Activated CD4-positive, alpha-beta T cell treated with anti-CD3 and anti-CD28 coated beads, Interleukin-2, Interleukin-6, amounts not matched to agents 100 ng/mL and 50 ng/mL, durations not matched to agents 16 hours and 8 hours (primary cell): ENCODE measurements around the gene GFI1B.
"Not testable (repeated sequence)": the region's sequence is repeated elsewhere in the genome, so short reads cannot be mapped to it uniquely, and the experiment has no call there.

Experiments
- DNase-seq: peaks from one replicate; pipeline ENCODE4 v3.0.0-alpha.2; 2020

GFI1B gene

DNA sequence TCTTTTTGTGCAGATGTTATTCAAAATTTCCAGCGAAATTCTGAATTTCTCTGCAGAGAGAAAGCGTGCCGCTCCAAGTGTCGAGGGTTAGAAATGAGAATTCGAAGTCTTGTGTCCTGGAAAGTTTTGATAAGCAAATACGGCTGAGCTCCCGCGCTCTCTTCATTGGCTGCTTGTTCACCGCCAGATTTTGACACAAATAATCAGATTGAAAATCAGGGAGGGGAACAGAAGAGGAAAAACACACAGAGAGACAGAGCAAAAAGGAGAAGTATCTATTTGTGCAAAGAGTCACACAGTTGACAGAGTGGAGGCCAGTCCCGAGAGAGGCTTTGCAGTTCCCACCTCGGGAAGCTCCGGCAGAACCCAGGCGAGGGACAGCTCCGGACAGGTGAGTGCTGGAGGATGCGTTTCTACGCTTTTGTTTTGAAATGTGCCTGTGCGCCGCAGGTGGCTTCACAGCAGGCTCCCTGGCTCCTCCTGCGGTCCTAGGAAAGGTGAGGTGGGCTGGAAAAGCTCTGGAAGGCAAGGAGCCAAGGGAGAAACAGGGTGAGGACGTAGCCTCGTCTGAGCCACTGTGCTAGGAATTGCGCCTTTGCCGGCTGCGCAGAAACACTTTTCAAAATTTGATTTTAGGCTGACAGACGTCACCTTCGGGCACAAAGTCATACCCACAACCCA lies at the start of gene GFI1B:
Gene GFI1B, plus strand, starts transcription at position 244 of the 681 bp plus-strand sequence. CDS start 7,985 bp downstream, outside the sequence.
- no peak for DNase-seq

DNA sequence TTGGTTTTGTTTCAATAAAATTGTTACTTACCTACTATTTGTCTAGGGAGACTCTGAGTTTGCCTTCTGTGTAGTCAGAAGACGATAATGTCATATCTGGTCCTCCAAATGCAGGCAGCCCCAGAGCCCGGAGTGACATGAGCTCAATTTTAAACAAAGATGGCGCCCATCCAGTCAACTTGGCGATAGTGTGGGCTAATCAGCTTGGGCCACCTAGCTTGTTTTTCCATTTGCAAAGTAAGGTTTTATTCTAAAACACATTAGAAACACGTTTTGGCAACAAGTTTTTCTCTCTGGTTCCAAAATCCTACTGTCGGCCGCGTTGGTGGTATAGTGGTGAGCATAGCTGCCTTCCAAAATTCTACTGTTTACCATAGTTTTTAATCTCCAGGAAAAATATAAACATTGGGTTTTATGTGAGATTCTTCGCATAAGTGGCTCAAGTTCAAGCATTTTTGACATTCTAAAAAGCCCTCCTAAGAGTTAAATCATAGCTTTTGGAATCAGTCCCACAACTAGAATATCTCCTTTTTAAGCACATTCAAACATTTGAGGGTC lies 47.2 kb upstream of the GFI1B start:
- DNase-seq = no peak

DNA sequence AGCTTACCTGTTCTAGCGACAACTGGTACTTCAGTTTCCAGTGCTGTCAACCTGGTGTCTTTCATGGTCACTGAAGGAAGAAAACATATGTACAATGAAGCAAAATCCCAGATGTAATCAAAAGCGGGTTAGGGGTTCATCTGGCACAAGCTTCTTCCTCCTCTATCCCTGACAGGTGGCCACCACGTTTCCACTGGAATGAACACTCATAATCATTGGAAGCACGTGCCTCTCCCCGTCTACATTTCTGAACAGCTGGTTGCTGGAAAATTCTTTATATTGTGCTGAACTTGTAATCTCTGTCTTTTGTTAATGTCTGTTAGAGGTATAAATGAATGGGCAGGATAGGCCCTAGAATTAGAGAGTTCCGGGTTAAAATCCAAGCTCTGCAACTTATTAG lies 43.5 kb upstream of the GFI1B start:
- no peak for DNase-seq

DNA sequence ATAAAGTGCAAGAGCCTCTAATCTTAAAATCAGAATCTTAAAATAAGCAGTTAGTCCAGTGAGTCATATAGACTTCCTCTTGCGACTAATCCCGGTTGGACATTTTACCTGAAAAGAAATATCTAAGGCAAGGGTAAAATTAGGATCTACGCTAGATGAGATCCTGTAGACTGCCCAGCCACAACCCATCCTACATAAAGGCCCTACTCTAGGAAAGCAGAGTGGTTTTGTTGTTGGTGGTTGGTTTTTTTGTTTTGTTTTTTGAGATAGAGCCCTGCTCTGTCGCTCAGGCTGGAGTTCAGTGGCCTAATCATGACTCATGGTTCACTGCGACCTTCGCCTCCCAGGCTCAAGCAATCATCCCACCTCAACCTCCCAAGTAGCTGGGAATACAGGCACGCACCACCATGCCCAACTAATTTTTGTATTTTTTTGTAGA lies 41.0 kb upstream of the GFI1B start:
- DNase-seq = no peak

DNA sequence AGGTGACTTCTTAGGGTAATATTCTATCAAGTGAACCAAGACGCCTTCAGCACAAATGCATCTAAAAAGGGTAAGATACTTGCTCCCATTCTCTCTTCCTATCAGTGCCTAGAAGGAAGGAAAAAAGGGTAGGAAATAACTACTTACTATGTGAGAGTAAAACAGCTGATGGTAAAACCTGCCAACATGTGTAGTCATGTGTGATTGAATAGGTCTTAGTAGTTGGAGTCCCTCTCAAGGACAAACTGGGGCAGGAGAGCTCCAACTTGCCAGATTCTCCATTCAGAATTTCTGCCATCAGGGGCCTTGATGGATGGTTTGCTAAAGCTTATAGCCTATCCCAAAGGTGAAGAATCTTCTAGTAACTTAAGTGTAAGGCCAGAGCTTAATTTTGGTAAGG lies 39.3 kb upstream of the GFI1B start:
- DNase-seq = no peak

DNA sequence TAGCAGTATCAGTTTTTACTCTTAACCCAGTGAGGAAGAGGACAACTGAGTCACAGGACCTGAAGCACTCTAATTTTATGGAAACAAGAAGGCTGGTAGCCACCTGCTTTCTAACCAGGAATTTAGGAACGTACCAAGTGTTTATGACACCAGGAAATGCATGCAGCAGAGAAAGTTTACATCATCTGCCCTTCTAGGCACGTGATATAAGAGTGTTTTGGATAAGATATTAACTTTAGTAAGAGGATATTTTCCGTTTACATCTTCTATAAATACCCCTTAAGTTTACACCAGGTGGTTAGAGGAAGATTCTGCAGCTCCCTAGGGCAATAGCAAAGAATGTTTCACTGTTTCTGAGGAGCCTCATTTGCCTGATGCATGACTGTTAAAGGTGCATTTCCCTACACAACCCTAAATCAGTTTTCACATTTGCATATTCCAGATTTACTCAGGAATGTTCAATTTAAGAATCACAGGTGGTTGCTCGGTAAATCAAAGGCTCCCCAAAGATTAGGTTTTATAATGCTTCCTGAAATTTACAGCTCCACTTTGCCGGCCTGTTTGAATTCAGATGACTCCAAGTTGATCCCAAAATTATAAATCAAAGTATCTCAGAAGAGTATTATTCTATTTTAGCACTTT lies 35.8 kb upstream of the GFI1B start:
- no peak for DNase-seq

DNA sequence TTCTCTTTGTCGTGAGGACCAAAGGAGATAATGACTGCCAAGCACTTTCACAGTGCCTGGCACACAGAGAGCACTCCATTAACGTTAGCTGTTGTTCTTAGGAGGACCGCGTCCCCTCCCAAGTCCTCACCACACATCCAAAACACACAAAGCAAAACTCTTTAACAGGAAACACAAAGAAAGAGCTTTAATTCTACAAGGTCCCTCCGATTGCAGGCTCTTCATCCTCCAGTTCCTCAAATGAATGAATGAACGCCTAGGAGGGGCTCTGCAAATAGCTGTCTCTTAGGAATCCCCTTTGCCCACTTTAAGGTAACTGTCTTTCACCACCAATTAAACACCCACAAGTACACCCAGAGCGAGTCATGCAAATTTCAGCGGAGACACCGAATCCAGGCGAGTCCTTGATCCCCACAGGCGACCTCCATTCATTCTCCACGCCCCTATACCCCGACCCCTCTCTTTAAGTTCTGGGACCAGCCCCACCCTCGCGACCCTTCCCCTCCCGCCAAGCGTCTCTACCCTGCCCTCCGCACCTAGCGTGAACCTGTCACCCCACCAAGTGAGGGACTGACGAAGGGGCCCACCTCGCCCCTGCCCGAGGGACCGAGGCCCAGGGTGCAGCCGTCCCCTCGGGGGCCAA lies 34.7 kb upstream of the GFI1B start:
- no peak for DNase-seq

DNA sequence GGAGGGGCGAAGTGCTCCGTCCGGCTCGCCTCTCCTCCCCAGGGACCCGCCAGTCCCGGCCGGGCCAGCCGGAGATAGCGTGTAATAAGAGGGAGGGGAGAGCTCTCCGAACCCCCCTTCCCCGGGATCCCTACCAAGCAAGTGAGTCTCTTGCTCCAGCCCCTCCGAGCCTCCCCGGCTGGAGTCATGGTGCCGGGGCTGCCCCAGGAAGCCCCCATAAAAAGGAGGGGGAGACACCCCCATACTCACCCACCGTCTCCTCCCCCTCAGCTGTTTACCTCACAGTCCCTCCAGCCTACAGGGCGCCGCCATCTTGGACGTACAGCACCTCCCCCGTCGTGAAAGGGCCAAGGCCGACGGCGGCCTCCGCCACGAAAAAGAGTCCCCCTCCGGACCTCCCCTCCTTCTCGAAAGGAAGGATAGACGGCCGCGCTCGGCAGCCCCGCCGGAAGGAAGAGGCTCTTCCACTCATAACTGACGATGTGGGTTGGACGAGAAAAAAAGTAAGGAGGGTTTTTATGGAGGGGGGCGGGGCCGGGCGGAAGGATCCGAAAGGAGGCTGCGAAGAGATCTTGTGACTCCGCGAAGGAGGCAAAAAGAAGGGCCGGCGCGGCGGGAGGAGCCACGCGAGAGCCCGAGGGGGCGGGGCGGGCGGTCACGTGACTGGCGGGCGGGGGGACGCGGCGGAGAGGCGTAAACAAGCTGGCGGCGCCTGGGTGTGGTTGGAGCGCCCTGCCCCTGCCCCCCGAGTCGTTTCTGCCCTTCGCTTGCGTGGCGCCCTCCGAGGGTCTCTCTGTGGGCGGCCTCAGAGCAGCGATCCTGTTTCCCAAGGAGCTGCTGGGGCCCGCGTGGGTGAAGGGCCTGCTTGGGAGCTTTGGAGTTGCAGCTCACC lies 34.0 kb upstream of the GFI1B start, which contains the start of gene TSC1:
Gene TSC1, minus strand, starts transcription at position 323 of the 892 bp plus-strand sequence. CDS start 15,744 bp downstream, outside the sequence.
- peak; percentile 98 for DNase-seq

DNA sequence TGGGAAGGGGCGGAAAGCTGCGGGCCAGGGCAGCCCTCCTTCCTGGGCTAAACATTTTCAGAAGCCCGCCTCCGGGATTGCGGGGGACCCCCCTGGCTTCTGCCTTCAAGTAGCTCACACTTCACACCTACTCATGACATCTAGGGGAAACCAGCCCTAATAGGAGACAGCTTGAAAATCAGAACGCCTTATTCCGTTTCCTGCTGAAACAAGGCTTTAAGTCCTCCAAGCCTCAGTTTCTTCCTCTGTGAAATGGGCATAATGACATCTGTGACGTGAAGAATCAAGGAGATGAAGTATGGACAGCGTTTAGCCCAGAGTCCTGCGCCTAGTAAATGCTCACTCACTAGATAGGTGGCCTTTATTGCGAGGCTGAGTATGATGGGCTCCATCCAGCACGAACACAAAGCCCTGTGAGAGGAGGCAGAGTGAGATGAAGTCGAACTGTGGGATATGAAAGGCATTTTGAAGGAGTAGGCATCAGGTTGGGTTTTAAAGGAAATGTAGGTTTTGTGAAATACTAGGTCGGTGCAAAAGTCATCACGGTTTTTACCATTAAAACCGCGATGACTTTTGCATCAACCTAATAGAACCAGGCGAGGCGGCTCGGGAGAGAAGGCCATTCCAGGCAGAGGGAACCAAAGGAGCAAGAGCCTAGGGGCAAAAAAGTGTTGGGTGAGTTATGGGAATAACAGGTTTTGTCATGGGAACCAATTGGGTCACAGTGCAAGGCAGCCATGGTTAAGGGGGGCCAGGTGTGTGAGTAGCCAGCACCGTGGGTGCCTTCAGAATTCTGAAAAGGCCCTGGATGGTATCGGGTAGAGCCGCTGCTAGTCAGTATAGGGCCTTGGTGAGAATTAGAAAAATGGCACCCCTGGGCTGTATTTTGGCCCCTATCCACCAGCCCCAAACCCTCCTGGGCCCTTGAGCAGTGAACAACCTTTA lies 33.0 kb upstream of the GFI1B start:
- no peak for DNase-seq

DNA sequence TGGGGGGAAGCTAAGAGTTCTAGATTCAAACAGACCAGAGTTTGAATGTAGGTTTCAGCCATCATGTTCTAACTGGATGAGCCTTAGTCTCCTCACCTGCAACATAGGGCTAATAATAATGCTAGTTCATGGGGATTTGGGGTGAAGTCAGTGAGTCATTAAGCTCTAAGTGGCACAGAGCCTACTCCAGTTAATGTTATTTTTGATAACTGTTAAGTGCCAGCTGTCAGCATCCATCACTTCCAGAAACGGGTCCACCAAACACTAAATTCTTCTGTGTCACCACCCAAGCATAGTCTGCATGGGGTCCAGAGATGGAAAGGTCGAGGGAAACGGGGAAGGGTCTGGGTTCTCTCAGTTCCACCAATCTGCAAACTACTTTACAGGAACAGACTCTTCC lies 32.3 kb upstream of the GFI1B start:
- DNase-seq = no peak

DNA sequence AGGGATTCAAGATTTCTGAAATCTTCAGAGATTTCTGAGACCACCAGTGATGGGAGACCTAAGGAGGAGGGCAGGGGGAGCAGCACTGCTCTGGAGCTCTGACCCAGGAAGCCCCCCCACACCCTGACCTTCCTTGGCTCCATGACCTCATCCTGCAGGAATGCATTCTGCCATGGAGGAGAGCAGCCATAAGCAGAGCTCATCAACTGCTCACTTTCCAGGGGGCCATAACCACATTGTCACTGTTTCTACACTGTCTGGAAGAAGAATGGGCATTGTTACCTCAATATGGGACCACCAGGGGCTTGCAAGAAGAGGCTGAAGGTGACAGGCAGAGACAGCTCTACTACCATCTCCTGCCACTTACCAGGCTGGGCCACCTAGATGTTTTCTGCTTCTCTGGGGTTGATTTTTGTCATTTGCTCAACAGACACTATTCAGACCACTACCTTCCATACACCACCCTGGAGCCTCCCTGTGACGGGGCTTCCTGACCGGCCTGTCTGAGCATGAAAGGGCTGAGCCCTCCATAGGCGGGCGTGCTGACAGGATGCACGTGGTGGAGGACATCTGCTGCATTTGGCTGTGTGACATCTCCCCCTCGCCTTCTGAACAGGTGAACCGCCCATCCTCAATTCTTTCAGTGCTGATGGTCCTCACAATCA lies 31.7 kb upstream of the GFI1B start:
- no peak for DNase-seq

DNA sequence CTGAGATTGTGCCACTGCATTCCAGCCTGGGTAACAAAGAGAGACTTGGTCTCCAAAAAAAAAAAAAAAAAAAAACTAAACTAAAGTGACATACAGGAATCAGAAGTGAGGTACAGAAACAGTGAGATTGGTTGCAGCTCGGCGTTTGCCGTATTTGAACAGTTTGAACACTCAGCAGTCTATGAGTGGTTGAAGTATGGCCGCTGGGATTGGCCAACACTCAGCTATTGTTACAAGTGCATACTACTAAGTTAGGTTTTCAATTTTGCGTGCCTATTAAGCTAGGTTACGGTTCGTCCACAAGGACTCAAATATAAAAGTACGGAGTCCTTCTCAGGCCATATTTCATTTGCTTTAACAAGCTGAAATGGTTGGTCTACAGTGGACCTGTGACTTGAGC lies 30.7 kb upstream of the GFI1B start:
- no peak for DNase-seq

DNA sequence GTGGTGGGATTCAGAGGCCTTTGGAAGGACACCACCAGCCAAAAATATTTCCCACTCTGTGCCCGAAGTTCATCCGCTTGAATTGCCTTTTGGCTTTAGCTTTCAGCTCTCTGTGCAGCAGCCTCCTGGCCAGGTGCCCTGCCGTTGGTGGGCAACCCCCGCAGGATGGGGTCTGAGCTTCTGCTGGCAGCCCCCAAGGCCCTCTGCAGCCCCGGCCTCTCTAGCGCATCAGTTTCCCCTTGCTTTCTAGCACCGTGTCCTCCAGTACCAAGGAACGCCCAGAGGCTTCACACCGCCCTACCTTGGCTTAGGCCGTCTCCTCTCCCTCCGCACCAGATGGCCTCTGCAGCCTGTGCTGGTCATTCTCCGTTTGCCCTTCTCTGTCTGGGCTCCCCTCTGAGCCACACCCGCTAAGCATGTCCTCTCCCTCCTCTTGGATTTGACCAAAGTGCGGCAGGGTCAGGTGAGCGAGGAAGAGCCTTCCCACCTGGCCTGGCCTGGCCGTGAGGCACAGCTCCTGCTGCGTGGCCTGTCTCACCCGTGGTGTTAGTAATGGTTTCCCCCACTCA lies 29.9 kb upstream of the GFI1B start:
- DNase-seq = no peak

DNA sequence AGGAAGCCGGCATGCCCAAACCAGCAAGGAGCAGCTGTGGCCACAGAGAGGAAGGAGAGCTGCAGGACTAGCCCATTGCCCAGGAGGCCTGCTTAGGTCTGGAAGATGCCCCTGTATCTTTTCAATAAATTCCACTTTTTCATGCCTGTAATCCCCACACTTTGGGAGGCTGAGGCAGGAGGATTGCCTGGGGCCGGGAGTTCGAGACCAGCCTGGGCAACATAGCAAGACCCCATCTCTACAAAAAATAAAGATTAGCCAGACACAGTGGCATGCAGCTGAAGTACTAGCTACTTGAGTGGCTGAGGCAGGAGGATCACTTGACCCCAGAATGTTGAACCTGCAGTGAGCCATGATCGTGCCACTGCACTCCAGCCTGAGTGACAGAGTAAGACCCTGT lies 28.8 kb upstream of the GFI1B start:
- no peak for DNase-seq

DNA sequence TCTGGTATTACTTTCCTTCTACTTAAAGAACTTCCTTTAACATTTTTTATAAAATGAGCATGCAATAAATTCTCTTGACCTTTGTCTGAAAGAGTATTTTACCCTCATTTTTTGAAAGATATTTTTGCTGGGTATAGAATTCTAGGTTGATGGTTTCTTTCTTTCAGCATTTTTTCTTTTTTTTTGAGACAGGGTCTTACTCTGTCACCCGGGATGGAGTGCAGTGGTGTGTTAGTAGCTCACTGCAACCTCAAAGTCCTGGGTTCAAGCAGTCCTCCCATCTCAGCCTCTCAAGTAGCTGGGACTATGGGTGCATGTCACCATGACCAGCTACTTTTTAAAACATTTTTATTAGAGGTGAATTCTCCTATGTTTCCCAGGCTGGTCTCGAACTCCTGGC lies 23.4 kb upstream of the GFI1B start:
- no peak for DNase-seq

DNA sequence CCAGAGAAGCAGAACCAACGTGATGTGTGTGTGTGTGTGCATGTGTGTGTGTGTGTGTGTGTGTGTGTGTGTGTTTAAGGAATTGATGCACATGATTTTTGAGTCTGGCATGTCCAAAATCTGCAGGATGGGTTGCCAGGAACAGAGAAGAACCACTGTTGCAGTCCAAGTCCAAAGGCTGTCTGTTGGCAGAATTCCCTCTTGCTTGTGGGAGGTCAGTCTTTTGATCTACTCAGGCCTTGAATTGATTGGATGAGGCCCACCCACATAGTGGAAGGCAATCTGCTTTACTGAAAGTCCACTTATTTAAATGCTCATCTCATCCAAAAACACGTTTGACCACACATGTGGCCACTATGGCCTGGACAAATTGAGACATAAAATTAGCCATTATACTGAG lies 22.7 kb upstream of the GFI1B start:
- no peak for DNase-seq

DNA sequence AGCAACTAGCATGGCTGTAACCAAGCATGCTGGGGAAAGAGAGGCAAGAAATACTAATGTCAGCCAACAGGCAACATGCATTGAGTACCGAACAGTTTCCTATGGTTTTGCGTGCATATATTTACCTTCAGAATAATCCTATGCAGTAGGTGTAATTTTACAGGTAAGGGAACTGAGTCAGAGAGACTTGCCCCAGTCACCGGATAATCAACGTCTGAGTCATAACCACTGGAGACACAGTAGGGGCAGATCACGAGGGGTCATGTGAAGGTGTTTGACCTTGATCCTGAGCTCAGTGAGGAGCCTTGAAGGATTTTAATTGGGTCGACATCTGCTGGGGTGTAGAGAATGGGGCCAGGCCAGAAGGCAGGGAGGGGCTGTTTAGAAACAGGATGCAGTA lies 20.7 kb upstream of the GFI1B start:
- DNase-seq = no peak

DNA sequence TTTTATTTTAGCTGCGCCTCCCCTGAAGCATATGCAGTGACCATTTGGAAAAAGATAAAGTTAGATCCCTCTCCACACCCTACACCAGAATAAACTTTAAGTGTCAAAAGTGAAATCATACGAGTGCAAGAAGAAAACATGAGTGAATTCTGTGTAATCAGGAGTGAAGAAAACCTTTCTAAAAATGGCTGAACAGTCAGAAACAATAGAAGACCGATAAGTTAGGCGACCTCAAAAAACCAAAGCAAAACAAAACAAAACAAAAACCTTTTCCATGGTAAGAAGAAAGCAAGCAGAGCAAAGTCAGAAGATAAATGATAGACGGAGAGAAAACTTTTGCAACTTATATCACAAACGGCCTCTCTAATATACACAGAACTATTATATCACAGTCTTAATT lies 17.5 kb upstream of the GFI1B start:
- no peak for DNase-seq

DNA sequence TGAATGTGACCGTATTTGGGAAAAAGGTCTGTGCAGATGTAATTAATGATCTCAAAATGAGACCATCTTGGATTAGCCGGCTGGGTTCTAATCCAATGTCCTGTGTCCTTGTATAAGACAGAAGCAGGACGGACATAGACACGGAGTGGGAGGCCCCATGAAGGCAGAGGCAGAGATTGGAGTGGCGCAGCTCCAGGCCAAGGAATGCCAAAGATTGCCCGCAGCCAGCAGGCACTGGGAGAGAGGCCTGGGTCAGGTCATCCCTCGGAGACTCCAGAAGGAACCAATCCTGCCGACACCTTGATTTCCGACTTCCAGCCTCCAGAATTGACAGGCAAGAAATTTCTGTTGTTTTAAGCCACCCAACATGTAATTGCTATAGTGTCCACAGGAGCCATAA lies 13.0 kb upstream of the GFI1B start:
- no peak for DNase-seq

DNA sequence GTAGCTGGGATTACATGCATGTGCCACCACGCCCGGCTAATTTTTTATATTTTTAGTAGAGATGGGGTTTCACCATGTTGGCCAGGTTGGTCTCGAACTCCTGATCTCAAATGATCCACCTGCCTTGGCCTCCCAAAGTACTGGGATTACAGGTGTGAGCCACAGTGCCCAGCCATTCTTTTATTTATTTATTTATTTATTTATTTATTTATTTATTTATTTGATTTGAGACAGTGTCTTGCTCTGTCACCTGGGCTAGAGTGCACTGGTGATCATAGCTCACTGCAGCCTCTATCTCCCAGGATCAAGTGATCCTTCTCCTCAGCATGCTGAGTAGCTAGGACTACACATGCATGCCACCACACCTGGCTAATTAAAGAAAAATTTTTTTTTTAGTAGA lies 10.6 kb upstream of the GFI1B start:
- DNase-seq = not testable (repeated sequence)

DNA sequence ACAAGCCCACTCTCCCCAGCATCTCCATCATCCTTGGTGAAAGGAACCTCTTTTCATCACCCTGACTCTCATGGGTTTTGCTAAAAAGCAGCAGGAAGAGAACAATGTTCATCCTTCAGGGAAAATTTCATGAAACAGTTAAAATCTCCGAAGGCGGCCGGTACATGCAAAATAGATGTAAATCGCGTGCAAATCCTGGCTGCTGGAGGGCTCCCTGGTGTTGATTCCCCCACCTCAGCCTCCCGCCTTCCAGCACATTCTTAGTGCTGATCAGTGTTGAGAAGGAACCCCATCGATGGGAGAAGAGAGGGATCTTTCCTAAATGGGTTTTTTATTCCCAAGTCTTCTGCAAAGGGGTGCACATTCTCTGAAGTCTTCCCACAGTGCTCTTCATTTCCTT lies 8.7 kb upstream of the GFI1B start:
- DNase-seq = no peak
